ENCODE data around the gene ZBTB34.
"Not testable (repeated sequence)": the region's sequence is repeated elsewhere in the genome, so short reads cannot be mapped to it uniquely, and the experiment has no call there.

The ZBTB34 gene

GRCh38 chr9:126822873-126823272 is 37.6 kb upstream of the ZBTB34 start:
- Histone ChIP-seq H4K20me1 (ENCODE audit: insufficient read depth, low read length) (no peaks in the 10 kb centered on the region), H3K9ac (ENCODE audit: low read length) (no peak overlapping the region)

GRCh38 chr9:126824052-126824451 is 36.4 kb upstream of the ZBTB34 start:
- H3K4me2 ChIP-seq (ENCODE audit: low read length), result not testable (repeated sequence)

More at GRCh38 chr9:126822873-126823272, 37.6 kb upstream of the ZBTB34 start:
- H3K4me3 ChIP-seq (ENCODE audit: low read depth, low read length, poor library complexity, severe bottlenecking), result no peak overlapping the region
- no peaks in the 10 kb centered on the region for H3K79me2 ChIP-seq (ENCODE audit: insufficient read depth, low read length)
- H3K9me3 ChIP-seq (ENCODE audit: low read length), result peaks cover 16% of the 10 kb centered on the region
- no peaks in the 10 kb centered on the region for H3K4me1 ChIP-seq (ENCODE audit: insufficient read depth, low read length, severe bottlenecking)
- no peak overlapping the region for H3K4me2 ChIP-seq (ENCODE audit: low read length)
- H3K9me2 ChIP-seq (ENCODE audit: low read depth, low read length), result no peaks in the 10 kb centered on the region
- H3K27me3 ChIP-seq (ENCODE audit: insufficient read depth, low read length), result no peaks in the 10 kb centered on the region
- no peak for TF ChIP-seq EZH2 (IDR thresholded peaks at IDR 0.05; ENCODE audit: borderline replicate concordance, low read length)
- TF ChIP-seq, protein P1, sequence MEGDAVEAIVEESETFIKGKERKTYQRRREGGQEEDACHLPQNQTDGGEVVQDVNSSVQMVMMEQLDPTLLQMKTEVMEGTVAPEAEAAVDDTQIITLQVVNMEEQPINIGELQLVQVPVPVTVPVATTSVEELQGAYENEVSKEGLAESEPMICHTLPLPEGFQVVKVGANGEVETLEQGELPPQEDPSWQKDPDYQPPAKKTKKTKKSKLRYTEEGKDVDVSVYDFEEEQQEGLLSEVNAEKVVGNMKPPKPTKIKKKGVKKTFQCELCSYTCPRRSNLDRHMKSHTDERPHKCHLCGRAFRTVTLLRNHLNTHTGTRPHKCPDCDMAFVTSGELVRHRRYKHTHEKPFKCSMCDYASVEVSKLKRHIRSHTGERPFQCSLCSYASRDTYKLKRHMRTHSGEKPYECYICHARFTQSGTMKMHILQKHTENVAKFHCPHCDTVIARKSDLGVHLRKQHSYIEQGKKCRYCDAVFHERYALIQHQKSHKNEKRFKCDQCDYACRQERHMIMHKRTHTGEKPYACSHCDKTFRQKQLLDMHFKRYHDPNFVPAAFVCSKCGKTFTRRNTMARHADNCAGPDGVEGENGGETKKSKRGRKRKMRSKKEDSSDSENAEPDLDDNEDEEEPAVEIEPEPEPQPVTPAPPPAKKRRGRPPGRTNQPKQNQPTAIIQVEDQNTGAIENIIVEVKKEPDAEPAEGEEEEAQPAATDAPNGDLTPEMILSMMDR (IDR thresholded peaks at IDR 0.05; ENCODE audit: low read length), result no peak
- no peak overlapping the region for H2AFZ ChIP-seq (ENCODE audit: low read length)
- no peak overlapping the region for H3K27ac ChIP-seq (ENCODE audit: low read depth, low read length, poor library complexity, severe bottlenecking)
- H3F3A ChIP-seq (ENCODE audit: insufficient read depth, low read length), result no peaks in the 10 kb centered on the region
- H3K36me3 ChIP-seq (ENCODE audit: insufficient read depth, low read length), result peaks cover 35% of the 10 kb centered on the region

GRCh38 chr9:126827227-126827626 is 33.2 kb upstream of the ZBTB34 start:
- Histone ChIP-seq H3K4me3 (ENCODE audit: low read depth, low read length, poor library complexity, severe bottlenecking) (no peak overlapping the region), H3F3A (ENCODE audit: insufficient read depth, low read length) (no peaks in the 10 kb centered on the region), H3K27me3 (ENCODE audit: insufficient read depth, low read length) (no peaks in the 10 kb centered on the region), H3K9me3 (ENCODE audit: low read length) (no peaks in the 10 kb centered on the region), H2AFZ (ENCODE audit: low read length) (no peak overlapping the region), H3K9me2 (ENCODE audit: low read depth, low read length) (no peaks in the 10 kb centered on the region), H3K79me2 (ENCODE audit: insufficient read depth, low read length) (no peaks in the 10 kb centered on the region), H3K27ac (ENCODE audit: low read depth, low read length, poor library complexity, severe bottlenecking) (no peak overlapping the region), H3K9ac (ENCODE audit: low read length) (no peak overlapping the region), H4K20me1 (ENCODE audit: insufficient read depth, low read length) (no peaks in the 10 kb centered on the region), H3K36me3 (ENCODE audit: insufficient read depth, low read length) (peaks cover 12% of the 10 kb centered on the region), H3K4me1 (ENCODE audit: insufficient read depth, low read length, severe bottlenecking) (no peaks in the 10 kb centered on the region), H3K4me2 (ENCODE audit: low read length) (no peak overlapping the region)
- no peak for TF ChIP-seq EZH2 (IDR thresholded peaks at IDR 0.05; ENCODE audit: borderline replicate concordance, low read length)
- TF ChIP-seq, protein P1 (IDR thresholded peaks at IDR 0.05; ENCODE audit: low read length), result no peak

More at GRCh38 chr9:126824052-126824451, 36.4 kb upstream of the ZBTB34 start:
- H3K9me2 ChIP-seq (ENCODE audit: low read depth, low read length); H3K9me3 ChIP-seq (ENCODE audit: low read length); H4K20me1 ChIP-seq (ENCODE audit: insufficient read depth, low read length); H3F3A ChIP-seq (ENCODE audit: insufficient read depth, low read length); H3K27me3 ChIP-seq (ENCODE audit: insufficient read depth, low read length); H3K4me3 ChIP-seq (ENCODE audit: low read depth, low read length, poor library complexity, severe bottlenecking); H3K9ac ChIP-seq (ENCODE audit: low read length); H3K4me1 ChIP-seq (ENCODE audit: insufficient read depth, low read length, severe bottlenecking); H3K79me2 ChIP-seq (ENCODE audit: insufficient read depth, low read length); H2AFZ ChIP-seq (ENCODE audit: low read length); H3K27ac ChIP-seq (ENCODE audit: low read depth, low read length, poor library complexity, severe bottlenecking): not testable (repeated sequence)
- H3K36me3 ChIP-seq (ENCODE audit: insufficient read depth, low read length), result peaks cover 25% of the 10 kb centered on the region

DNA sequence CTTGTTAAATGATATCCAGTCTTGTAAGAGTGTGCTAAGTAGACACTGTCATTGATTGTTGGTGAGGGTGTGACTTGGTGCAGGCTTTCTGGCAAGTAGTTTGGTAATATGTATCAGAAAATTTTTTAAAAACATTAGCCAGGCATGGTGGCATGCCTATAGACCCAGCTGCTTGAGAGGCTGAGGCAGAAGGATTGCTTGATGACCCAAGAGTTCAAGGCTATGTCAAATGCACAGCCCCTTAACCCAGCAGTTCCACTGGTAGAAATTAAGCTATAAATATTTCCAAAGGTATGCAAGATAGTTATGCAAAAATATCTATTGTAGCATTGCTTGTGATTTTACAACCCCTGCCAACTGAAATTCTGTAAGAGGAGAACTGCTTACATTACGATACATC is 31.4 kb upstream of the ZBTB34 start:
- no peaks in the 10 kb centered on the region for H3K79me2 ChIP-seq (ENCODE audit: insufficient read depth, low read length)
- no peaks in the 10 kb centered on the region for H4K20me1 ChIP-seq (ENCODE audit: insufficient read depth, low read length)

More for the DNA sequence above, 31.4 kb upstream of the ZBTB34 start:
- H3K9ac ChIP-seq (ENCODE audit: low read length), result no peak overlapping the region
- no peak overlapping the region for H2AFZ ChIP-seq (ENCODE audit: low read length)
- no peak overlapping the region for H3K4me2 ChIP-seq (ENCODE audit: low read length)
- H3K9me2 ChIP-seq (ENCODE audit: low read depth, low read length), result no peaks in the 10 kb centered on the region
- no peak overlapping the region for H3K4me3 ChIP-seq (ENCODE audit: low read depth, low read length, poor library complexity, severe bottlenecking)
- TF ChIP-seq EZH2 (IDR thresholded peaks at IDR 0.05; ENCODE audit: borderline replicate concordance, low read length), result no peak
- no peaks in the 10 kb centered on the region for H3F3A ChIP-seq (ENCODE audit: insufficient read depth, low read length)
- H3K4me1 ChIP-seq (ENCODE audit: insufficient read depth, low read length, severe bottlenecking), result no peaks in the 10 kb centered on the region
- no peak overlapping the region for H3K27ac ChIP-seq (ENCODE audit: low read depth, low read length, poor library complexity, severe bottlenecking)
- H3K27me3 ChIP-seq (ENCODE audit: insufficient read depth, low read length), result no peaks in the 10 kb centered on the region
- peaks cover 27% of the 10 kb centered on the region for H3K36me3 ChIP-seq (ENCODE audit: insufficient read depth, low read length)
- no peaks in the 10 kb centered on the region for H3K9me3 ChIP-seq (ENCODE audit: low read length)
